Germinal center (tissue), 1 donor: ENCODE results near the gene POLR2L.

Source experiments
- DNase-seq: peaks from one replicate; pipeline ENCODE4 v3.0.0; 2012; ENCODE audit warnings: mixed read lengths, low spot score

POLR2L gene

DNA sequence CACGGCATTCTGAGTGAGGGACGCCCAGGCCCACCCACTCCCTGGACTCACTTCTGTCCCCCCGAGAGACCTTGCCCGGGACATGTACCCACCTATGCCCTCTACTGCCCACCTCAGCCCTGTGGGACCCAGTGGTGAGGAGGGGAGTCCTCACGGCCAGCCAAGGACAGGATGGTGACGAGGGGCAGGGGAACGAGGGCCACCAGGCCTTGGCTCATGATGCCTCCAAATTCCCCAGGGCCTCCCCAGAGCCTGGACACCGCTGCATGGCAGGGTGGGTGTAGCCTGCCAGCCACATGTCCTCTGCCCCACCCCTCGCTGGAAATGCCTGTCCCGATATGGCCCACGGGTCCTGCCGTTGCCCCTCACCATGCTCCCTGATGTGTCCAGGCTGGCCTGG, 26.5 kb upstream of the POLR2L start:
- DNase-seq, result no peak

DNA sequence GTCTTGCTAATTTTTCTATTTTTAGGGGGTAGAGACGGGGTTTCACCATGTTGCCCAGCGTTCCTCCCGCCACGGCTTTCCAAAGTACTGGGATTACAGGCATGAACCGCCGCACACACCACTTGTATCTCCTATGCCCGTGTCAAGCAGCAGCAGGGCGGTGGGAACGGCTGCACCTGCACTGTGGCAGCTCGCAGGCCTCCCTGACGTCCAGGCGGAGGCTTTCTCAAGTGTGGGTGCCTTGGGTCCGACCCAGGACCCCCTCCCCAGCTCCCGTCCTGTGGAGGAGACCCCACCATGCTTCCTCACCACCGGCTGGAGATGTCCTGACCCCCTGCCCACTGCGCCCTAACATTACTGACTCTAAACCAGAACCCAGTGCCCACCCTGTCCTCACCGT, 26.1 kb upstream of the POLR2L start:
- DNase-seq, result no peak

- DNase-seq, result no peak
Measured at GRCh38 chr11:867856-868358, 25.6 kb upstream of the POLR2L start.

- DNase-seq, result no peak
Measured at GRCh38 chr11:866481-866880, 24.2 kb upstream of the POLR2L start.

GRCh38 chr11:865462-866430, 23.4 kb upstream of the POLR2L start:
- DNase-seq, result no peak

GRCh38 chr11:864898-865297, 22.6 kb upstream of the POLR2L start:
- no peak for DNase-seq

GRCh38 chr11:863910-864827, 21.8 kb upstream of the POLR2L start:
- no peak for DNase-seq

- no peak for DNase-seq
Measured at GRCh38 chr11:863023-863909, 20.9 kb upstream of the POLR2L start.

DNA sequence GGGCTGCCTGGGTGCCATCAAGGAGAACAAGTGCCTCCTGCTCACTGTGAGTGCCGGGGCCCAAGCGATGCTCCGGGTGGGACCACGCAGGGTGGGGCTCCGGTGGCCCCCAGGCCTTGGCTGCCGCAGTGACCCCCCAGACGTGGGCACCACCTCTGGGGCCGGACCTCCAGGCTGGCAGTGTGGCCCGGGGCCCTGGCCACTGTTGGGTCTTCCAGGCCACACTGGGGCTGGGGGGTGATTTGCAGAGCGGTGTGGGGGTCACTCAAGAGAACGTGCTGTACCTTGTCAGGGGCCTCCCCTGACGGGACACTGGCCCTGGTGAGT, 20.3 kb upstream of the POLR2L start:
- DNase-seq, result no peak

GRCh38 chr11:862081-862661, 19.8 kb upstream of the POLR2L start:
- no peak for DNase-seq

- DNase-seq, result no peak
Measured at GRCh38 chr11:861105-861479, 18.8 kb upstream of the POLR2L start.

DNA sequence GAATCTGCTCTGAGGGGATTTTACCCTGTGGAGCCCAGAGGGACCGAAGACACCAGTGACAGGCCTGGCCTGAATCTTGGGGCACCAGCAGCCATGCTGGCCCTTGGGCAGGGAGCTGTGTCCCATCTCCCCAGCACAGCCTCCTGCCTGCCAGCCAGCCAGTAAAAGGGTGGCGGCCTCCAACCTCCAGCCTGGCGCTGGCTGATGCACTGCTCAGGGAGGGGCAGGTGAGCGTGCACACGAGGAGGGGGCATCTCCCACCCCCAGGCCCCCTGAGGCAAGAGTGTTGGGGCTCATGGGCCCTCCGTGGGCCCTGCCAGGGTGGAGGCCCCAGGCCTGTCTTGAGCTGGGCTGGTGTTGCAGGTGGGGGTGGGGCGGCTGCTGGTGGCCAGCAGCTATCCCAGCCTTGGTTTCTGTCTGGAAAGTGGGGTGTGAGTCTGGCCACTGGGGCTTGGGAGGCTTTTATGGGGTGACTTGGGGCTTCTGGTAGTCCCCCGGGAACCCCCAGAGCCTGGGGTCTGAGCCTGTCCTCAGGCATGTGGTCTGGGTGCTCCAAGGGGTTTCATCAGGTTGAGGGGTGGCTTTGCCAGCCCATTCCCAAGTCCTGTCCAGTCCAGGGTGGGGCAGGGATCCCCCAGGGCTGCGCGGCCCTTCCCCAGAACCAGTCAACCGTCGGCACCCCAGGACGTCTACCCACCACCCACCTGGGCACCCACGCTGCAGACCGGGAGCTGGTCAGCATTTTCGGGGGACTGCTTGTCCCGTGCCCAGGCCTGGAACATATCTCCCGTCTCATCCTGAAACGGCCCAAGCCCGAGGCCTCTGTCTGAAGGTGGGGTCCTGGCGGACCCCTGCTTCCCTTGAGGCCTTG, 18.1 kb upstream of the POLR2L start:
- DNase-seq, result no peak

DNA sequence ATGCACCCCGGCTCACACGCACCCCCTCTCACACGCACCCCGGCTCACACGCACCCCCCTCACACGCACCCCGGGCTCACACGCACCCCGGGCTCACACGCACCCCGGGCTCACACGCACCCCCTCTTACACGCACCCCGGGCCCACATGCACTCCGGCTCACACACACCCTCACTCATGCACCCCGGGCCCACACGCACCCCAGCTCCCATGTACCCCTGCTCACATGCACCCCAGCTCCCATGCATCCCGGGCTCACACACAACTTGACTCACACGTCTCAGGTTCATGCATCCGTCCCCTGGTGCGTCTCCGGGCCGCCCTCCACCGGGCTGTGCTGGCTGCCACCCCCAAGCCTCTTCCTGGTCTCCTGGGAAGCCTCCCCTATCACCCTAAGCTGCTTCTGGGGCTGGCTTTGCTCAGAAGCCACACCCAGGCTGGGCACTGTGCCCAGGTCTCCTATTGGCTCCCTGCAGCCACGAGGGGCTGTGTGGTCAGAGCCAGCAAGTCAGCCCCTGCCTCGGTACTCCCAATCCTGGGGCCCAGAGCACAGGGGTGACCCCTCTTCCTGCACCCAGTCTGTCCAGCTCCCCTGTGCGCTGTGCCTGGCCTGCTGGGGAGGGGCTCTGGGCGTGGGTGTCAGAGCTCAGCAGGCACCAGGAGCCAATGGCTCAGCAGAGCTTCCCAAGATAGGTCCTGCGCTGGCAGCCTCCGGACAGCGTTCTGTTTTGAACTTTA, 17.2 kb upstream of the POLR2L start:
- DNase-seq, result no peak

DNA sequence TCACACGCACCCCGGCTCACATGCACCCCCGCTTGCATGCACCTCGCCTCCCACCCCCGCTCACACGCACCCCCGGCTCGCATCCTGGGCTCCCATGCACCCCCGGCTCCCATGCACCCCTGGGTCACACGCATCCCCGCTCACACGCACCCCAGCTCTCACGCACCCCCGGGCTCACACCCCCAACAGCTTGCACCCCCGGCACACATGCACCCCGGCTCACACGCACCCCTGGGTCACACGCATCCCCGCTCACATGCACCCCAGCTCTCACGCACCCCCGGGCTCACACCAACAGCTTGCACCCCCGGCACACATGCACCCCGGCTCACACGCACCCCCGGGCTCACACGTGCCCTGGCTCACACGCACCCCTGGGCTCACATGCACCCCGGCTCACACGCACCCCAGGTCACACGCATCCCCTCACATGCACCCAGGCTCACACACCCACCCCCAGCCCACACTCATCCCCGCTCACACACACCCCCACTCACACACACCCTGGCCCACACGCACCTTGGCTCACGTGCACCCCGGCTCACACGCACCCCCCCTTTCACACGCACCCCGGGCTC, 16.5 kb upstream of the POLR2L start:
- no peak for DNase-seq

DNA sequence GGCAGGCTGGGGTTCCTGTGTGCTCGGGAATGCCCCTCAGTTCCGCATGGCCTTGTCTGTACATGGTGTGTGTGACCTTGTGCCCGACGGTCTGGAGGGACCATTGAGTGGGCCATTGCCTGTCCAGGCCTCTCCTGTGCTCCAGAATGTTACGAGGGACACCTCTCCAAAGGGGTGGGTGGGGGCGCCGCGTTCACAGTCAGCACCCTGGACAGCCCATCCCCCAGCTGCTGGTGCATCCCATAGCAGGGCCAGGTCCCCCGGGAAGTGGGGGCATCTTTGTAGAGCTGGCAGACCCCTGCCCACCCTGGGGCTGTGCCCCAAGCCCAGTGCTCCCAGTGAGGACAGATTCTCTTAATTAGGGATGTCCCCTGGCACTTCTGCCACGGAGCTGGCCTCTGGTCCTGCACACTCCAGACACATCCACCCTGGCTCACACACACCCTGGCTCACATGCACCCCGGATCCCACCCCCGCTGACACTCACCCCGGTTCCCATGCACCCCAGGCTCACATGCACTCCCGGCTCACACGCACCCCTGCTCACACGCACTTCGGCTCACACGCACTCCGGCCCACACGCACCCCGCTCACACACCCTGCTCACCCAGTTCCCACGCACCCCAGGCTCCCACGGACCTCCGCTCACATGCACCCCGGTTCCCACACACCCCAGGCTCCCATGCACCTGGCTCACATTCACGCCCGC, 15.9 kb upstream of the POLR2L start:
- no peak for DNase-seq

DNA sequence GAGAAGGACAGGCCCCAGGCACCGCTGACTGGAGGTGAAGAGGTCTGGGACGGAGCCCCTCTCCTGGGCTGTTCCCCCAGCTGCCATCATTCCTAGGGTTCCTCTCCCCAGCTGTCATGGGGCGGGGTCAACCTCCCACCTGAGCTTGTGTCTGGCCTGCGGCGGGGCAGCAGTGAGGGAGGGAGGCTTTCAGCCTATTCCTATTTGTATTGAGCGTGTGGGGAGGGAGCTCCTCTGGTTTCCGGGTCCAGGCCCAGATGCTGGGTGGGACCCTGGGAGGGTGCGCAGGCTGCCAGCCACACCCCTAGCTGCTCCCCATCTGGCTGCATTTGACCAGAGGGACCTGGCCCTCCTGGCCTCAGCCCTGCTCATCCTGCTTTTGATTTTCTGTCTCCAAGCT, 14.1 kb upstream of the POLR2L start:
- DNase-seq, result no peak

DNA sequence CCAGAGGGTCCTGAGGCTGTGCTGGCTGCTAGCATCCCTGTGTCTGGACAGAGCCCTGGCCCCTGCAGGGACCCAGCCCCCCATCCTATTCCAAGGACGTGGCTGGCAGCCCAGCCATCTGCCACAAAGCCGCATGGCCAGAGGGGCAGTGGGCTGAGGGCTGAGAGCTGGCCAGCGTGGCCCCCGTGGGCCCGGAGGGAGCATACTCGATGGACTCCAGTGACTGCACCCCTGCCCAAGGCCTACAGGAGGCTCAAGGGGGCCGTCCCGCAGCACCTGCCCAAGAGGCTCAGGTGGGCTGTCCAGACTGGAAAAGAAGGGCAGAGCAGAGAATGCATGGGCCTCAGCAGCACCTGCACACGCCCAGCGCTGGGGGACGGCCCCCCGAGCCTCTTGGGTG, 13.5 kb upstream of the POLR2L start:
- DNase-seq, result no peak

- DNase-seq, result no peak
Measured at GRCh38 chr11:855330-855674, 13.0 kb upstream of the POLR2L start.
